Common myeloid progenitor, CD34-positive (primary cell): Measurements from ENCODE around the gene NFIA.

Source experiments
- CTCF ChIA-PET: fragments of 350-600 bp; sonication (Branson Sonifier 250); formaldehyde crosslinking; loops from one replicate; lab custom pipeline; 2021; ENCODE audit warnings: antibody characterized with exemption; lab: Charles Lee
- POLR2A ChIA-PET: fragments of 350-600 bp; sonication (Branson Sonifier 250); formaldehyde crosslinking; loops from one replicate; lab custom pipeline; 2021; ENCODE audit warnings: antibody characterized with exemption; lab: Charles Lee
- DNase-seq, 3 donors: peaks; one replicate each; pipeline versions ENCODE4 v3.0.0 to v3.0.0-alpha.2; 2013
- H3K27ac ChIP-seq, 2 experiments: 1 replicate in 1 of 2; 2 replicates in 1 of 2; pipeline ENCODE4 v1.7.0; 2013; ENCODE audit warnings: inconsistent platforms in 2 of 2, low read length in 2 of 2, mild to moderate bottlenecking in 2 of 2, low read depth in 1 of 2, moderate library complexity in 1 of 2; ENCODE audit not compliant: severe bottlenecking in 2 of 2, insufficient read depth in 1 of 2, poor library complexity in 1 of 2
- H3K27me3 ChIP-seq, 5 experiments: replicated peaks in 2 of 5; 1 replicate in 3 of 5; 2 replicates in 2 of 5; pipeline versions ENCODE4 v1.6.1 to v1.7.0; 2013; ENCODE audit warnings: low read length in 4 of 5, mild to moderate bottlenecking in 2 of 5, moderate library complexity in 2 of 5, inconsistent platforms in 1 of 5; ENCODE audit not compliant: insufficient read depth in 5 of 5, control insufficient read depth in 4 of 5
- H3K36me3 ChIP-seq, 4 experiments: 1 replicate in 2 of 4; 2 replicates in 2 of 4; pipeline versions ENCODE4 v1.6.1 to v1.7.0; 2013; ENCODE audit warnings: low read length in 3 of 4, control low read depth in 1 of 4, mild to moderate bottlenecking in 1 of 4; ENCODE audit not compliant: control insufficient read depth in 4 of 4, insufficient read depth in 4 of 4
- H3K4me1 ChIP-seq, 4 experiments: 1 replicate in 3 of 4; 2 replicates in 1 of 4; pipeline versions ENCODE4 v1.6.1 to v1.7.1; 2013; ENCODE audit warnings: low read length in 3 of 4, mild to moderate bottlenecking in 3 of 4, control low read depth in 1 of 4, inconsistent platforms in 1 of 4, moderate library complexity in 1 of 4; ENCODE audit not compliant: control insufficient read depth in 4 of 4, insufficient read depth in 4 of 4; ENCODE audit errors: control extremely low read depth in 1 of 4
- H3K4me3 ChIP-seq, 7 experiments: 1 replicate in 4 of 7; 2 replicates in 3 of 7; pipeline versions ENCODE4 v1.5.1 to v1.7.0; 2013; ENCODE audit warnings: mild to moderate bottlenecking in 7 of 7, low read length in 6 of 7, moderate library complexity in 6 of 7, inconsistent platforms in 2 of 7, low read depth in 2 of 7, control low read depth in 1 of 7; ENCODE audit not compliant: insufficient read depth in 4 of 7, control insufficient read depth in 1 of 7; ENCODE audit errors: extremely low read depth in 1 of 7
- H3K9me3 ChIP-seq, 5 experiments: 1 replicate in 4 of 5; 2 replicates in 1 of 5; pipeline versions ENCODE4 v1.6.1 to v1.7.1; 2013; ENCODE audit warnings: low read length in 4 of 5, mild to moderate bottlenecking in 2 of 5, inconsistent platforms in 1 of 5, low read depth in 1 of 5, moderate library complexity in 1 of 5; ENCODE audit not compliant: control insufficient read depth in 4 of 5, insufficient read depth in 2 of 5; ENCODE audit errors: control extremely low read depth in 1 of 5
- WGBS: methylation state at CpG from one replicate; pipeline ENCODE4 v1.1.5; 2013; ENCODE audit not compliant: insufficient coverage; 5-methylcytosine and 5-hydroxymethylcytosine counted together

Gene NFIA

GRCh38 chr1:61450872-61451571 is 368.7 kb downstream of the NFIA start:
- no peaks in the 10 kb centered on the region for H3K36me3 ChIP-seq
- no peaks in the 10 kb centered on the region for H3K9me3 ChIP-seq
- CTCF ChIA-PET = interaction anchor here (0.7 to 3.2 kb wide), 10 partner anchors 8 to 1294 kb away, joined by 3 to 23 read pairs (median 5); no protein-coding TSS in a partner anchor
- 69% methylated on average over 13 of the region's 14 CpGs for WGBS
- no peak overlapping the region for H3K4me3 ChIP-seq
- POLR2A ChIA-PET = interaction anchor here (0.5 kb wide), 1 partner anchor 234 kb away, joined by 3 read pairs; no protein-coding TSS in a partner anchor
- no peaks in the 10 kb centered on the region for H3K27me3 ChIP-seq
- peak overlapping the region in 1 of 2 experiments; percentile 27 for H3K27ac ChIP-seq
- peak in 2 of 3 donors; percentile 72 to 83 for DNase-seq
- H3K4me1 ChIP-seq = peaks cover 9 to 42% (median 21%) of the 10 kb centered on the region in 4 experiments

GRCh38 chr1:61451572-61451968 is 369.2 kb downstream of the NFIA start:
- no peak overlapping the region for H3K4me3 ChIP-seq
- no peaks in the 10 kb centered on the region for H3K27me3 ChIP-seq
- DNase-seq = no peak
- no peaks in the 10 kb centered on the region for H3K9me3 ChIP-seq
- peaks cover 9 to 42% (median 21%) of the 10 kb centered on the region in 4 experiments for H3K4me1 ChIP-seq
- no peaks in the 10 kb centered on the region for H3K36me3 ChIP-seq
- POLR2A ChIA-PET = interaction anchor here (0.5 kb wide), 1 partner anchor 234 kb away, joined by 3 read pairs; no protein-coding TSS in a partner anchor
- WGBS = no CpG with 5 or more reads among the region's 5 CpGs
- H3K27ac ChIP-seq = no peak overlapping the region
- CTCF ChIA-PET = interaction anchor here (0.7 to 3.2 kb wide), 10 partner anchors 8 to 1295 kb away, joined by 3 to 23 read pairs (median 5); no protein-coding TSS in a partner anchor

GRCh38 chr1:61452176-61453035 is 370.0 kb downstream of the NFIA start:
- Histone ChIP-seq H3K36me3 (no peaks in the 10 kb centered on the region), H3K4me1 (peaks cover 10 to 46% (median 23%) of the 10 kb centered on the region in 4 experiments), H3K4me3 (peak overlapping the region in 2 of 7 experiments; percentile 8 to 19), H3K27me3 (no peaks in the 10 kb centered on the region), H3K27ac (no peak overlapping the region), H3K9me3 (no peaks in the 10 kb centered on the region)
- ChIA-PET POLR2A (interaction anchor here (1.4 kb wide), 1 partner anchor 403 kb away, joined by 5 read pairs; no protein-coding TSS in a partner anchor), CTCF (interaction anchor here (0.6 to 3.2 kb wide), 12 partner anchors 9 to 474 kb away, joined by 3 to 23 read pairs (median 4); no protein-coding TSS in a partner anchor)
- peak in 2 of 3 donors; percentile 28 to 52 for DNase-seq
- 0% methylated on average over 1 of the region's 4 CpGs for WGBS

- POLR2A ChIA-PET = interaction anchor here (1.4 kb wide), 1 partner anchor 404 kb away, joined by 5 read pairs; no protein-coding TSS in a partner anchor
- WGBS = 22% methylated on average over 9 of the region's 10 CpGs
- CTCF ChIA-PET = interaction anchor here (0.6 to 3.2 kb wide), 11 partner anchors 11 to 474 kb away, joined by 3 to 23 read pairs (median 3); no protein-coding TSS in a partner anchor
- peak overlapping the region in 1 of 2 experiments; percentile 27 for H3K27ac ChIP-seq
- H3K4me3 ChIP-seq = peak overlapping the region in 2 of 7 experiments; percentile 8 to 31
- DNase-seq = peak; percentile 91 to 95 (median 95)
- H3K9me3 ChIP-seq = no peaks in the 10 kb centered on the region
- H3K27me3 ChIP-seq = no peaks in the 10 kb centered on the region
- H3K4me1 ChIP-seq = peaks cover 12 to 52% (median 25%) of the 10 kb centered on the region in 4 experiments
- H3K36me3 ChIP-seq = no peaks in the 10 kb centered on the region
Observed at GRCh38 chr1:61453111-61453961, 371.0 kb downstream of the NFIA start.

- H3K36me3 ChIP-seq = no peaks in the 10 kb centered on the region
- CTCF ChIA-PET = interaction anchor here (1.2 kb wide), 1 partner anchor 404 kb away, joined by 3 read pairs; no protein-coding TSS in a partner anchor
- peaks cover 9 to 45% (median 20%) of the 10 kb centered on the region in 4 experiments for H3K4me1 ChIP-seq
- no peaks in the 10 kb centered on the region for H3K9me3 ChIP-seq
- peak in 1 of 3 donors; percentile 24 for DNase-seq
- POLR2A ChIA-PET = no interaction called here
- H3K27ac ChIP-seq = no peak overlapping the region
- no peaks in the 10 kb centered on the region for H3K27me3 ChIP-seq
- no peak overlapping the region for H3K4me3 ChIP-seq
- WGBS = 88% methylated on average over 1 of the region's 7 CpGs
Observed at GRCh38 chr1:61455400-61455799, 373.0 kb downstream of the NFIA start.

GRCh38 chr1:61457526-61458040 is 375.2 kb downstream of the NFIA start:
- Histone ChIP-seq H3K4me3 (peak overlapping the region in 1 of 7 experiments; percentile 18), H3K27me3 (no peaks in the 10 kb centered on the region), H3K9me3 (no peaks in the 10 kb centered on the region), H3K27ac (no peak overlapping the region), H3K4me1 (peaks cover 6 to 24% (median 11%) of the 10 kb centered on the region in 4 experiments), H3K36me3 (no peaks in the 10 kb centered on the region)
- ChIA-PET CTCF (interaction anchor here (0.8 kb wide), 1 partner anchor 483 kb away, joined by 3 read pairs; no protein-coding TSS in a partner anchor), POLR2A (interaction anchor here (0.6 kb wide), 1 partner anchor 56 kb away, joined by 6 read pairs; no protein-coding TSS in a partner anchor)
- peak in 2 of 3 donors; percentile 40 to 52 for DNase-seq
- 41% methylated on average over 3 of the region's 5 CpGs for WGBS
